Activated CD8-positive, alpha-beta memory T cell treated with anti-CD3 and anti-CD28 coated beads for 24 hours (primary cell): ENCODE data around the gene CLMP.

Experiments used
- DNase-seq: peaks from one replicate; pipeline ENCODE4 v3.0.0-alpha.2; 2020

CLMP gene

GRCh38 chr11:123073343-123074057, 121.5 kb downstream of the CLMP start:
- DNase-seq: no peak

GRCh38 chr11:123072762-123073161, 122.3 kb downstream of the CLMP start:
- no peak for DNase-seq

- DNase-seq: no peak
Observed at GRCh38 chr11:123072332-123072761, 122.7 kb downstream of the CLMP start.

- no peak for DNase-seq
Observed at GRCh38 chr11:123069908-123070821, 124.9 kb downstream of the CLMP start.

- no peak for DNase-seq
Observed at GRCh38 chr11:123065621-123066020, 129.4 kb downstream of the CLMP start.

GRCh38 chr11:123063826-123064657, 131.0 kb downstream of the CLMP start:
- DNase-seq: no peak

GRCh38 chr11:123062892-123063825, 131.9 kb downstream of the CLMP start:
- no peak for DNase-seq

- peak; percentile 100 for DNase-seq
Observed at GRCh38 chr11:123062158-123062891, 132.7 kb downstream of the CLMP start.

- peak; percentile 92 for DNase-seq
Observed at GRCh38 chr11:123061403-123062157, 133.5 kb downstream of the CLMP start, which contains the start of gene HSPA8. Gene HSPA8, minus strand, starts transcription at chr11:123062136. Its CDS starts 812 bp downstream, at chr11:123061324.

- DNase-seq: peak; percentile 68
Observed at GRCh38 chr11:123060277-123061000, 134.6 kb downstream of the CLMP start.

- DNase-seq: peak; percentile 64
Observed at GRCh38 chr11:123059041-123059920, 135.8 kb downstream of the CLMP start.

- no peak for DNase-seq
Observed at GRCh38 chr11:123057661-123058305, 137.3 kb downstream of the CLMP start.

- DNase-seq: no peak
Observed at GRCh38 chr11:123056835-123057491, 138.1 kb downstream of the CLMP start.

- DNase-seq: peak; percentile 68
Observed at GRCh38 chr11:123055191-123055901, 139.7 kb downstream of the CLMP start.

- DNase-seq: peak; percentile 75
Observed at GRCh38 chr11:123054301-123055065, 140.6 kb downstream of the CLMP start.
